ENCODE data around the gene RPL7A.

The RPL7A gene

GRCh38 chr9:133339641-133340040 lies 8.4 kb upstream of the RPL7A start:
- CTCF ChIA-PET: no interaction called here
- POLR2A ChIA-PET: interaction anchor here (1.3 to 3.0 kb wide), 5 partner anchors 9 to 173 kb away, joined by 3 to 14 read pairs (median 9); partner anchors contain the start of genes MED22, RPL7A, SURF1 and SURF2
- DNase-seq (ENCODE audit: extremely low spot score): no peak
- TF ChIP-seq CTBP1 (IDR thresholded peaks at IDR 0.05; ENCODE audit: borderline replicate concordance) (no peak), FOXA1 (IDR thresholded peaks at IDR 0.05) (no peak), FOXK2 (IDR thresholded peaks at IDR 0.05) (no peak), PKNOX1 (IDR thresholded peaks at IDR 0.05) (no peak), BHLHE40 (IDR thresholded peaks at IDR 0.05; ENCODE audit: borderline replicate concordance) (no peak), ARNT (IDR thresholded peaks at IDR 0.05) (no peak), LEF1 (IDR thresholded peaks at IDR 0.05; ENCODE audit: borderline replicate concordance) (no peak), SP1 (IDR thresholded peaks at IDR 0.05) (no peak), FOXM1 (IDR thresholded peaks at IDR 0.05; ENCODE audit: borderline replicate concordance) (no peak), NFRKB (IDR thresholded peaks at IDR 0.05) (no peak), SUZ12 (IDR thresholded peaks at IDR 0.05) (no peak), ZNF384 (IDR thresholded peaks at IDR 0.05) (no peak), L3MBTL2 (conservative IDR thresholded peaks at IDR 0.05) (no peak), HDGF (IDR thresholded peaks at IDR 0.05; ENCODE audit: borderline replicate concordance) (no peak), ELF4 (IDR thresholded peaks at IDR 0.05) (no peak), TARDBP (IDR thresholded peaks at IDR 0.05) (no peak)

GRCh38 chr9:133340256-133340655 lies 7.8 kb upstream of the RPL7A start:
- ChIA-PET POLR2A (interaction anchor here (1.3 to 3.0 kb wide), 5 partner anchors 8 to 173 kb away, joined by 3 to 14 read pairs (median 9); partner anchors contain the start of genes MED22, RPL7A, SURF1 and SURF2), CTCF (no interaction called here)
- TF ChIP-seq L3MBTL2 (conservative IDR thresholded peaks at IDR 0.05): no peak
- no peak for TF ChIP-seq LEF1 (IDR thresholded peaks at IDR 0.05; ENCODE audit: borderline replicate concordance)
- no peak for TF ChIP-seq SUZ12 (IDR thresholded peaks at IDR 0.05)
- no peak for TF ChIP-seq FOXA1 (IDR thresholded peaks at IDR 0.05)
- TF ChIP-seq NFRKB (IDR thresholded peaks at IDR 0.05): no peak
- no peak for TF ChIP-seq TARDBP (IDR thresholded peaks at IDR 0.05)
- TF ChIP-seq FOXK2 (IDR thresholded peaks at IDR 0.05): no peak
- TF ChIP-seq HDGF (IDR thresholded peaks at IDR 0.05; ENCODE audit: borderline replicate concordance): no peak
- TF ChIP-seq ARNT (IDR thresholded peaks at IDR 0.05): no peak
- no peak for TF ChIP-seq SP1 (IDR thresholded peaks at IDR 0.05)
- no peak for TF ChIP-seq FOXM1 (IDR thresholded peaks at IDR 0.05; ENCODE audit: borderline replicate concordance)
- no peak for TF ChIP-seq ELF4 (IDR thresholded peaks at IDR 0.05)
- TF ChIP-seq BHLHE40 (IDR thresholded peaks at IDR 0.05; ENCODE audit: borderline replicate concordance): no peak
- no peak for TF ChIP-seq PKNOX1 (IDR thresholded peaks at IDR 0.05)
- no peak for TF ChIP-seq ZNF384 (IDR thresholded peaks at IDR 0.05)
- no peak for DNase-seq (ENCODE audit: extremely low spot score)

GRCh38 chr9:133340916-133341315 lies 7.1 kb upstream of the RPL7A start:
- ChIA-PET CTCF (interaction anchor here (0.7 kb wide), 1 partner anchor 1284 kb away, joined by 4 read pairs; no protein-coding TSS in a partner anchor), POLR2A (interaction anchor here (3.0 kb wide), 1 partner anchor 15 kb away, joined by 12 read pairs; the partner anchor contains the start of genes SURF1 and SURF2)
- TF ChIP-seq FOXK2 (IDR thresholded peaks at IDR 0.05) (no peak), PKNOX1 (IDR thresholded peaks at IDR 0.05) (no peak)
- no peak for DNase-seq (ENCODE audit: extremely low spot score)

GRCh38 chr9:133341369-133342068 lies 6.5 kb upstream of the RPL7A start:
- DNase-seq (ENCODE audit: extremely low spot score): no peak
- POLR2A ChIA-PET: interaction anchor here (1.2 to 3.0 kb wide), 2 partner anchors 9 to 15 kb away, joined by 4 to 12 read pairs; partner anchors contain the start of genes SURF1 and SURF2
- TF ChIP-seq NFRKB (IDR thresholded peaks at IDR 0.05) (no peak), ARNT (IDR thresholded peaks at IDR 0.05) (no peak), LEF1 (IDR thresholded peaks at IDR 0.05; ENCODE audit: borderline replicate concordance) (no peak), TARDBP (IDR thresholded peaks at IDR 0.05) (no peak), ZNF384 (IDR thresholded peaks at IDR 0.05) (no peak), SUZ12 (IDR thresholded peaks at IDR 0.05) (no peak), FOXK2 (IDR thresholded peaks at IDR 0.05) (no peak), HDGF (IDR thresholded peaks at IDR 0.05; ENCODE audit: borderline replicate concordance) (no peak), BHLHE40 (IDR thresholded peaks at IDR 0.05; ENCODE audit: borderline replicate concordance) (no peak)
- CTCF ChIA-PET: interaction anchor here (0.6 to 1.0 kb wide), 6 partner anchors 10 to 1283 kb away, joined by 3 to 4 read pairs (median 3); no protein-coding TSS in a partner anchor

- no peak for TF ChIP-seq L3MBTL2 (conservative IDR thresholded peaks at IDR 0.05)
- TF ChIP-seq PKNOX1 (IDR thresholded peaks at IDR 0.05): no peak
- no peak for TF ChIP-seq NFRKB (IDR thresholded peaks at IDR 0.05)
- TF ChIP-seq FOXK2 (IDR thresholded peaks at IDR 0.05): no peak
- TF ChIP-seq TARDBP (IDR thresholded peaks at IDR 0.05): no peak
- TF ChIP-seq SUZ12 (IDR thresholded peaks at IDR 0.05): no peak
- TF ChIP-seq LEF1 (IDR thresholded peaks at IDR 0.05; ENCODE audit: borderline replicate concordance): no peak
- TF ChIP-seq SP1 (IDR thresholded peaks at IDR 0.05): no peak
- TF ChIP-seq HDGF (IDR thresholded peaks at IDR 0.05; ENCODE audit: borderline replicate concordance): no peak
- CTCF ChIA-PET: interaction anchor here (0.6 to 1.0 kb wide), 5 partner anchors 9 to 198 kb away, joined by 3 to 4 read pairs (median 3); no protein-coding TSS in a partner anchor
- POLR2A ChIA-PET: interaction anchor here (1.1 to 3.0 kb wide), 3 partner anchors 8 to 14 kb away, joined by 4 to 12 read pairs (median 4); partner anchors contain the start of genes SURF1 and SURF2
- peak; percentile 31 for DNase-seq (ENCODE audit: extremely low spot score)
Observed at GRCh38 chr9:133342069-133342406, 6.0 kb upstream of the RPL7A start.
